HepG2 (cell line): ENCODE data around the gene SLC1A2. TPM values are rescaled to one million over a fixed set of nuclear protein-coding genes. Genes with fewer than 3 reads are reported as not detected.

Experiments
- ETV5 ChIP-seq: IDR thresholded peaks from 2 replicates; pipeline ENCODE4 v1.6.1; 2018; ENCODE audit warnings: missing biosample characterization, missing genetic modification reagents, inconsistent platforms, borderline replicate concordance
- FOXA1 ChIP-seq, 2 experiments: fragments of 450-650 bp in 1 of 2; sonication (generic) in 1 of 2; formaldehyde crosslinking in 1 of 2; IDR thresholded peaks; 2 replicates each; pipeline versions ENCODE4 v1.4.0 to v1.6.1; 2016 to 2020; ENCODE audit warnings: missing genetic modification reagents in 1 of 2
- HDAC1 ChIP-seq: sonication (generic); formaldehyde crosslinking; IDR thresholded peaks from 2 replicates; pipeline ENCODE4 v1.5.1; 2020; ENCODE audit warnings: mild to moderate bottlenecking, missing genetic modification reagents
- KAT8 ChIP-seq: IDR thresholded peaks from 2 replicates; pipeline ENCODE4 v1.6.1; 2016; ENCODE audit warnings: missing genetic modification reagents, missing compliant biosample characterization
- KDM3A ChIP-seq: IDR thresholded peaks from 2 replicates; pipeline ENCODE4 v1.6.1; 2018; ENCODE audit warnings: low read depth, missing compliant biosample characterization
- KDM4B ChIP-seq: sonication (generic); formaldehyde crosslinking; IDR thresholded peaks from 2 replicates; pipeline ENCODE4 v1.4.0; 2020; ENCODE audit warnings: missing genetic modification reagents
- ONECUT2 ChIP-seq: sonication (generic); formaldehyde crosslinking; IDR thresholded peaks from 2 replicates; pipeline ENCODE4 v1.4.0; 2020; ENCODE audit warnings: missing genetic modification reagents
- POLR2AphosphoS5 ChIP-seq: IDR thresholded peaks from 2 replicates; pipeline ENCODE4 v1.6.1; 2012; ENCODE audit warnings: low read depth, low read length
- SALL2 ChIP-seq: sonication (generic); formaldehyde crosslinking; IDR thresholded peaks from 2 replicates; pipeline ENCODE4 v1.8.1; 2023; ENCODE audit warnings: mild to moderate bottlenecking, missing genetic modification reagents, inconsistent platforms
- SOX13 ChIP-seq, 3 experiments: fragments of 450-650 bp in 1 of 3; sonication (generic) in 1 of 3; formaldehyde crosslinking in 1 of 3; IDR thresholded peaks in 2 of 3; conservative IDR thresholded peaks in 1 of 3; 2 replicates each; pipeline versions ENCODE4 v1.5.0 to v1.6.1; 2016 to 2020; ENCODE audit warnings: antibody characterized with exemption in 1 of 3, mild to moderate bottlenecking in 1 of 3, missing compliant biosample characterization in 1 of 3, missing genetic modification reagents in 1 of 3, moderate library complexity in 1 of 3
- ZMAT3 ChIP-seq: sonication (generic); formaldehyde crosslinking; conservative IDR thresholded peaks from 2 replicates; pipeline ENCODE4 v1.7.0; 2021; ENCODE audit warnings: missing genetic modification reagents
- ZNF772 ChIP-seq: sonication (generic); formaldehyde crosslinking; IDR thresholded peaks from 2 replicates; pipeline ENCODE4 v1.5.0; 2020; ENCODE audit warnings: mild to moderate bottlenecking, missing genetic modification reagents
- polyA plus RNA-seq, 8 experiments: library from polyadenylated mRNA; depleted of rRNA in 3 of 8; stranded (reverse) in 7 of 8; unstranded in 1 of 8; fragments of >200 nt; fragmentation: Illumina TruSeq in 4 of 8; extraction: Trizol in 4 of 8; gene quantifications; 2 replicates each; pipeline versions ENCODE4 v1.2.1 to v1.2.3, GENCODE V29; 2011 to 2016; ENCODE audit warnings: low read depth in 4 of 8, missing spikeins in 1 of 8, mixed read lengths in 1 of 8; ENCODE audit not compliant: insufficient read depth in 1 of 8
- total RNA-seq, 5 experiments: library from RNA; depleted of rRNA; stranded (reverse); fragments of >200 nt; fragmentation: Illumina TruSeq; extraction: Trizol; gene quantifications; 2 replicates each; pipeline ENCODE4 v1.2.3, GENCODE V29; 2016; ENCODE audit warnings: low read depth in 1 of 5
- TF ChIP-seq, protein P1 (sequence below): sonication (generic); formaldehyde crosslinking; IDR thresholded peaks from 2 replicates; pipeline ENCODE4 v1.9.0; 2021; ENCODE audit warnings: mild to moderate bottlenecking, missing genetic modification reagents
- TF ChIP-seq, protein P2 (sequence below): sonication (generic); formaldehyde crosslinking; IDR thresholded peaks from 2 replicates; pipeline ENCODE4 v1.4.0; 2020; ENCODE audit warnings: mild to moderate bottlenecking, missing genetic modification reagents
- TF ChIP-seq, protein P3 (sequence below): sonication (generic); formaldehyde crosslinking; IDR thresholded peaks from 2 replicates; pipeline ENCODE4 v1.4.0; 2020; ENCODE audit warnings: missing genetic modification reagents

The SLC1A2 gene
- total and polyA plus RNA-seq, 2 of the 13 experiments (the other 11 are each of a cell fraction or from before 2014, with no cell fraction given): 23.2 to 43.2 TPM

DNA sequence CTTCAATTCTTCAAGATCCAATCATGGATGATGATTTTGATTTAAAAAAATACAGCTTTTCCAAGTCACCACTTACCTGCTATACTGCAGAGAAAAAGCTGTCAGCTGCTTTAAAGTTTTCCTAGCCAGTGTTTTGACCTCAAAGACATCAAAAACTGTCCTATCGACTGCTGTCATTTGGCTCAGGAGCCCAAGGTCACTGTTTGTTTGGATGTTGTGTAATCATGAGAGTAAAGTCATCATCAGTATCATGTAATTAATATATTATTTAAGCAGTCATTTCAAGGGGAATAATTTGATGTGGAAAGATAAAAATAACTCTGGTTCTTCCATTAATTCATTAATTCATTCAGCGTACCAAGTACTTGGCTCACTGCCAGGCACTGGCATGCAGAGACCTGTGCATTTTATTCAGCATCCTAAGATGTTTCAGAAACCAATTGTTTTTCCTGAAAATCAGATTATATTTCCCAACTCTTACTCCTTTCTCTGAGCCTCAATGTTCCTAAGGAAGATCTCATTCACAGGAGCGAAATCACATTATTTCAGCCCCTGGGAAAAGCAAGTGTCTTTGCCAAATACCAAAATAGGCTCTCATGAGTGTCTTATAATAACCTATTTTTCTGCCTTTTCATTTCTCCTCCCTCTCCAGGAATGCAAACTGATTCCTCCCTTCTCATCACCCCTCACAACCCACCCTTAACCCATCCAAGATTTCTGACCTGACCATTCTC lies 59.9 kb downstream of the SLC1A2 start (continued):
- TF ChIP-seq, protein P1, sequence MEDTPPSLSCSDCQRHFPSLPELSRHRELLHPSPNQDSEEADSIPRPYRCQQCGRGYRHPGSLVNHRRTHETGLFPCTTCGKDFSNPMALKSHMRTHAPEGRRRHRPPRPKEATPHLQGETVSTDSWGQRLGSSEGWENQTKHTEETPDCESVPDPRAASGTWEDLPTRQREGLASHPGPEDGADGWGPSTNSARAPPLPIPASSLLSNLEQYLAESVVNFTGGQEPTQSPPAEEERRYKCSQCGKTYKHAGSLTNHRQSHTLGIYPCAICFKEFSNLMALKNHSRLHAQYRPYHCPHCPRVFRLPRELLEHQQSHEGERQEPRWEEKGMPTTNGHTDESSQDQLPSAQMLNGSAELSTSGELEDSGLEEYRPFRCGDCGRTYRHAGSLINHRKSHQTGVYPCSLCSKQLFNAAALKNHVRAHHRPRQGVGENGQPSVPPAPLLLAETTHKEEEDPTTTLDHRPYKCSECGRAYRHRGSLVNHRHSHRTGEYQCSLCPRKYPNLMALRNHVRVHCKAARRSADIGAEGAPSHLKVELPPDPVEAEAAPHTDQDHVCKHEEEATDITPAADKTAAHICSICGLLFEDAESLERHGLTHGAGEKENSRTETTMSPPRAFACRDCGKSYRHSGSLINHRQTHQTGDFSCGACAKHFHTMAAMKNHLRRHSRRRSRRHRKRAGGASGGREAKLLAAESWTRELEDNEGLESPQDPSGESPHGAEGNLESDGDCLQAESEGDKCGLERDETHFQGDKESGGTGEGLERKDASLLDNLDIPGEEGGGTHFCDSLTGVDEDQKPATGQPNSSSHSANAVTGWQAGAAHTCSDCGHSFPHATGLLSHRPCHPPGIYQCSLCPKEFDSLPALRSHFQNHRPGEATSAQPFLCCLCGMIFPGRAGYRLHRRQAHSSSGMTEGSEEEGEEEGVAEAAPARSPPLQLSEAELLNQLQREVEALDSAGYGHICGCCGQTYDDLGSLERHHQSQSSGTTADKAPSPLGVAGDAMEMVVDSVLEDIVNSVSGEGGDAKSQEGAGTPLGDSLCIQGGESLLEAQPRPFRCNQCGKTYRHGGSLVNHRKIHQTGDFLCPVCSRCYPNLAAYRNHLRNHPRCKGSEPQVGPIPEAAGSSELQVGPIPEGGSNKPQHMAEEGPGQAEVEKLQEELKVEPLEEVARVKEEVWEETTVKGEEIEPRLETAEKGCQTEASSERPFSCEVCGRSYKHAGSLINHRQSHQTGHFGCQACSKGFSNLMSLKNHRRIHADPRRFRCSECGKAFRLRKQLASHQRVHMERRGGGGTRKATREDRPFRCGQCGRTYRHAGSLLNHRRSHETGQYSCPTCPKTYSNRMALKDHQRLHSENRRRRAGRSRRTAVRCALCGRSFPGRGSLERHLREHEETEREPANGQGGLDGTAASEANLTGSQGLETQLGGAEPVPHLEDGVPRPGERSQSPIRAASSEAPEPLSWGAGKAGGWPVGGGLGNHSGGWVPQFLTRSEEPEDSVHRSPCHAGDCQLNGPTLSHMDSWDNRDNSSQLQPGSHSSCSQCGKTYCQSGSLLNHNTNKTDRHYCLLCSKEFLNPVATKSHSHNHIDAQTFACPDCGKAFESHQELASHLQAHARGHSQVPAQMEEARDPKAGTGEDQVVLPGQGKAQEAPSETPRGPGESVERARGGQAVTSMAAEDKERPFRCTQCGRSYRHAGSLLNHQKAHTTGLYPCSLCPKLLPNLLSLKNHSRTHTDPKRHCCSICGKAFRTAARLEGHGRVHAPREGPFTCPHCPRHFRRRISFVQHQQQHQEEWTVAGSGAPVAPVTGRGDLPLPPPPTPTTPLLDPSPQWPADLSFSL (CRISPR knock-in tag): no peak
- TF ChIP-seq, protein P2, sequence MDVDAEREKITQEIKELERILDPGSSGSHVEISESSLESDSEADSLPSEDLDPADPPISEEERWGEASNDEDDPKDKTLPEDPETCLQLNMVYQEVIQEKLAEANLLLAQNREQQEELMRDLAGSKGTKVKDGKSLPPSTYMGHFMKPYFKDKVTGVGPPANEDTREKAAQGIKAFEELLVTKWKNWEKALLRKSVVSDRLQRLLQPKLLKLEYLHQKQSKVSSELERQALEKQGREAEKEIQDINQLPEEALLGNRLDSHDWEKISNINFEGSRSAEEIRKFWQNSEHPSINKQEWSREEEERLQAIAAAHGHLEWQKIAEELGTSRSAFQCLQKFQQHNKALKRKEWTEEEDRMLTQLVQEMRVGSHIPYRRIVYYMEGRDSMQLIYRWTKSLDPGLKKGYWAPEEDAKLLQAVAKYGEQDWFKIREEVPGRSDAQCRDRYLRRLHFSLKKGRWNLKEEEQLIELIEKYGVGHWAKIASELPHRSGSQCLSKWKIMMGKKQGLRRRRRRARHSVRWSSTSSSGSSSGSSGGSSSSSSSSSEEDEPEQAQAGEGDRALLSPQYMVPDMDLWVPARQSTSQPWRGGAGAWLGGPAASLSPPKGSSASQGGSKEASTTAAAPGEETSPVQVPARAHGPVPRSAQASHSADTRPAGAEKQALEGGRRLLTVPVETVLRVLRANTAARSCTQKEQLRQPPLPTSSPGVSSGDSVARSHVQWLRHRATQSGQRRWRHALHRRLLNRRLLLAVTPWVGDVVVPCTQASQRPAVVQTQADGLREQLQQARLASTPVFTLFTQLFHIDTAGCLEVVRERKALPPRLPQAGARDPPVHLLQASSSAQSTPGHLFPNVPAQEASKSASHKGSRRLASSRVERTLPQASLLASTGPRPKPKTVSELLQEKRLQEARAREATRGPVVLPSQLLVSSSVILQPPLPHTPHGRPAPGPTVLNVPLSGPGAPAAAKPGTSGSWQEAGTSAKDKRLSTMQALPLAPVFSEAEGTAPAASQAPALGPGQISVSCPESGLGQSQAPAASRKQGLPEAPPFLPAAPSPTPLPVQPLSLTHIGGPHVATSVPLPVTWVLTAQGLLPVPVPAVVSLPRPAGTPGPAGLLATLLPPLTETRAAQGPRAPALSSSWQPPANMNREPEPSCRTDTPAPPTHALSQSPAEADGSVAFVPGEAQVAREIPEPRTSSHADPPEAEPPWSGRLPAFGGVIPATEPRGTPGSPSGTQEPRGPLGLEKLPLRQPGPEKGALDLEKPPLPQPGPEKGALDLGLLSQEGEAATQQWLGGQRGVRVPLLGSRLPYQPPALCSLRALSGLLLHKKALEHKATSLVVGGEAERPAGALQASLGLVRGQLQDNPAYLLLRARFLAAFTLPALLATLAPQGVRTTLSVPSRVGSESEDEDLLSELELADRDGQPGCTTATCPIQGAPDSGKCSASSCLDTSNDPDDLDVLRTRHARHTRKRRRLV (CRISPR knock-in tag): no peak
- TF ChIP-seq ZNF772 (CRISPR knock-in tag) (no peak), SOX13 (IDR thresholded peaks at IDR 0.05) (no peak), SOX13 (CRISPR knock-in tag; conservative IDR thresholded peaks at IDR 0.05 in 1 of 2, IDR thresholded peaks at IDR 0.05 in 1 of 2) (peak in 1 of 2 experiments; percentile 86; a peak in 2 of 4 replicates), FOXA1 (IDR thresholded peaks at IDR 0.05) (no peak), FOXA1 (CRISPR knock-in tag; IDR thresholded peaks at IDR 0.05) (no peak), ZMAT3 (CRISPR knock-in tag) (no peak), SALL2 (CRISPR knock-in tag) (no peak), KDM4B (CRISPR knock-in tag) (no peak), KDM3A (CRISPR knock-in tag) (no peak), HDAC1 (peak; percentile 34), ETV5 (CRISPR knock-in tag) (peak; percentile 18; the same call in 1 of the 2 replicates), KAT8 (CRISPR knock-in tag) (peak; percentile 35; the same call in 1 of the 2 replicates), POLR2AphosphoS5 (peak; percentile 29; the same call in 1 of the 2 replicates), ONECUT2 (CRISPR knock-in tag) (peak; percentile 78)
- TF ChIP-seq, protein P3, sequence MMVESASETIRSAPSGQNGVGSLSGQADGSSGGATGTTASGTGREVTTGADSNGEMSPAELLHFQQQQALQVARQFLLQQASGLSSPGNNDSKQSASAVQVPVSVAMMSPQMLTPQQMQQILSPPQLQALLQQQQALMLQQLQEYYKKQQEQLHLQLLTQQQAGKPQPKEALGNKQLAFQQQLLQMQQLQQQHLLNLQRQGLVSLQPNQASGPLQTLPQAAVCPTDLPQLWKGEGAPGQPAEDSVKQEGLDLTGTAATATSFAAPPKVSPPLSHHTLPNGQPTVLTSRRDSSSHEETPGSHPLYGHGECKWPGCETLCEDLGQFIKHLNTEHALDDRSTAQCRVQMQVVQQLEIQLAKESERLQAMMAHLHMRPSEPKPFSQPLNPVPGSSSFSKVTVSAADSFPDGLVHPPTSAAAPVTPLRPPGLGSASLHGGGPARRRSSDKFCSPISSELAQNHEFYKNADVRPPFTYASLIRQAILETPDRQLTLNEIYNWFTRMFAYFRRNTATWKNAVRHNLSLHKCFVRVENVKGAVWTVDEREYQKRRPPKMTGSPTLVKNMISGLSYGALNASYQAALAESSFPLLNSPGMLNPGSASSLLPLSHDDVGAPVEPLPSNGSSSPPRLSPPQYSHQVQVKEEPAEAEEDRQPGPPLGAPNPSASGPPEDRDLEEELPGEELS (CRISPR knock-in tag): peak; percentile 75
